GM19324 (cell line): ENCODE data around the gene SCN4A.

Source experiments
- ATAC-seq: cut with Tn5 transposase; IDR thresholded peaks from one replicate; pipeline ENCODE4 v1.9.1; 2021; ENCODE audit warnings: mild to moderate bottlenecking, moderate library complexity; ENCODE audit not compliant: unreplicated experiment, low FRiP score

SCN4A gene

GRCh38 chr17:64002658-64003525 is 30.2 kb upstream of the SCN4A start:
- no peak for ATAC-seq

DNA sequence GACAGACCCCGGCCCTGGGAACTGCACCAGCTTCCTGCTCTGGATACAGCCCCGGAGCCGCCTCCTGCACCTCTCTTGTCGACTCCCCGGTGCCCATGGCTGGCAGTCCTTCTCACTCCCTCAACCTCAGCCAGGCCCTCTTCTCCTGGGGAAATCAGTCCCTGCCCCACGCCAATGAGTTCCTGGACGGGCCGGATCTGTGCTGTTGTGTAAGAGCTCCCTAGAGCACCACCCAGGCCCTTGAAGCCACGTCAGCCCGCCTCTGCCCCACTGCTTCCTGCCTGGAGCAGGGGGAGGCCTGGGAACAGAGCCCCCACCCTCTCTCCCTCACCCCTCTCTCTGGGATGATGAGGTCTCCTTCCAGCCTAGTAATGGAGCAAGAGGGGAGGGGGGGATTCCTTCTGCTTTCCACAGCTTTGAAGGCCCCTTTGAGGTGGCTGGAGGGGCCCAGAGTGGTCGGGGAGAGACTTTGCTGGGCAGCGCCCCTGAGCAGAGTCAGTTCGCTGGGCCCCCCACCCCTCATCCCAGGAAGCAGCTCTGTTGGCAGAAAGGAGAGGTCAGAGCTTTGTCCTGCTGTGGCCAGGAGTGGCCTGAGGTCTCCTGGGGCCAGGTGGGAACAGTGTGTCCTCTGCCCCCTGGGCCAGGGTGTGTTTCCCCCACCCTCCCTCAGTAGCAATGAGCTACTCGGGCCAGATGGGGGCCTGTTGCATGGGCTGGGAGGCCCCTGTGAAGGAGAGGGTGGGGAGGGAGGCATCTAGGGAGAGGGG is 29.2 kb upstream of the SCN4A start:
- ATAC-seq = no peak

GRCh38 chr17:64001091-64001579 is 28.4 kb upstream of the SCN4A start:
- ATAC-seq = no peak

DNA sequence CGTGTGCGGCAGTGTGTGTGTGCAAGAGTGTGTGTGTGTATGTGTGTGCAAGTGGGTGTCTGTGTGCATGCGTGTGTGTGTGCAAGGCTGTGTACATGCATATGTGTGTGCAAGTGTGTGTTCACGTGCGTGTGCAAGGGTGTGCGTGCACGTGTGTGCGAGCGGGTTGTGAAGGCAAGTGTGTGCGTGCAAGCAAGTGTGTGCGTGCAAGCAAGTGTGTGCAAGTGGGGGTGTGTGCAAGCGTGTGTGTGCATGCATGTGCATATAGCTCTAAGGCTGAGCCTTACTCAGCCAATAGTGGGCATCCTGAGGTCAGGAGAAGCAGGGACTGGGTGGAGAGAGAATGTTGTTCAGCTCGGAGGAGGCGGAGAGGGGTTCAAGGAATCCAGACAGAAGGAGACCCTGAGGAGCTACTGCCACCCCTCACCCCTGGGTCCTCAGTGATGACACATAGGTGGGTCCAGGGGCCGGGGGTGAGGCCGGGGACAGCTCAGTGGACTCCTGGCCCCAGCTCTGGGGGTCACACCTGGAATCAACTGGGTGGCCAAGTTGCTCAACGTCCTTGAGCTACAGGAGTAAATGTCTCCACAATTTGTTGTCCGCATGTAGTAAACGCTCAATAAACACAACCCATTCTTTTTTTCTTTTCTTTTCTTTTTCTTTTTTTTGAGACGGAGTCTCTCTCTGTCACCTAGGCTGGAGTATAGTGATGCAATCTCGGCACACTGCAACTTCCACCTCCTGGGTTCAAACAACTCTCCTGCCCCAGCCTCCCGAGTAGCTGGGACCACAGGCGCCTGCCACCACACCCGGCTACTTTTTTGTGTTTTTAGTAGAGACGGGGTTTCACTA is 27.2 kb upstream of the SCN4A start:
- no peak for ATAC-seq

DNA sequence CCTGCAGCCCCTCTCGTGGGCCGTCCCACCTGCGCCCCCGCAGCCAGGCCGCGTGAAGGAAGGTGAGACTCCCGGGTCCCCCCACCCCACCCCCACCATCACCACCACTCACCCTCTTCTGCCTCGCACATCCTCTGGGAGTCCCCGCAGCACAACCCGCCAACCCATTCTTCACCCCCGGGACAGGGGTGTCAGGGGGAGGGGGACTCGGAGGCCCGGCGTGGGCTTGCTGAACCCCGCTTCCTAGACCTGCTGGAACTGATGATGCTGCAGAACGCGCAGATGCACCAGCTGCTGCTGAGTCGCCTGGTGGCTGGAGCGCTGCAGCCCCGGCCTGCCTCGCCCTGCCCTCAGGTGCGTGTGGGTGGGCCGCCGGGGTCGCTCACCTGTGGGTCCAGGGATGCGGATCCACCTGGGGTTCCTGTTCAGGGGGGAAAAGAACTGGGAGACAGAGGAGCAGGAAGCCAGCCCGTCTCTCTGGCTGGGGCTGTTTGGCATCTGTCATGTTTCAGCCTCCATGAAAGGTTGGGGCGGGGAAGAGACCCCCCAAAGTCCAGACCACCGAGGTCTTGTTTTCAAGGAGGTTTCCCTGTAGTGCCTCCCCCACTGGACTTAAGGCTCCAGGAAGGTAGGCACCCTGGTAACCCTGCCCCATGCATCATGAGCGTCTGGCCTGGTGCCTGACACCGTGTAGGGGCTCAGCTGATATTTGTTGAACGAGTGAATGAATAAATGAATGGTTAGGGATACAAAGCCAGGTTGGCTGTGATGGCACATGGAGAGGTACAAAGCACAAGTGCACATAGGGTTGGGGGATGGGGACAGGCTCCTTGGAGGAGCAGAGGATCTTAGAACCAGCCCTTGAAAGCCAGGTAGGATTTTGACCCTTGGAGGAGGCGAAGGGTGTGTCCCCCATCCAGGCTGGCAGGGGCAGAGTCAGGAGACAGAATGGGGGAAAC is 26.3 kb upstream of the SCN4A start:
- ATAC-seq = no peak

DNA sequence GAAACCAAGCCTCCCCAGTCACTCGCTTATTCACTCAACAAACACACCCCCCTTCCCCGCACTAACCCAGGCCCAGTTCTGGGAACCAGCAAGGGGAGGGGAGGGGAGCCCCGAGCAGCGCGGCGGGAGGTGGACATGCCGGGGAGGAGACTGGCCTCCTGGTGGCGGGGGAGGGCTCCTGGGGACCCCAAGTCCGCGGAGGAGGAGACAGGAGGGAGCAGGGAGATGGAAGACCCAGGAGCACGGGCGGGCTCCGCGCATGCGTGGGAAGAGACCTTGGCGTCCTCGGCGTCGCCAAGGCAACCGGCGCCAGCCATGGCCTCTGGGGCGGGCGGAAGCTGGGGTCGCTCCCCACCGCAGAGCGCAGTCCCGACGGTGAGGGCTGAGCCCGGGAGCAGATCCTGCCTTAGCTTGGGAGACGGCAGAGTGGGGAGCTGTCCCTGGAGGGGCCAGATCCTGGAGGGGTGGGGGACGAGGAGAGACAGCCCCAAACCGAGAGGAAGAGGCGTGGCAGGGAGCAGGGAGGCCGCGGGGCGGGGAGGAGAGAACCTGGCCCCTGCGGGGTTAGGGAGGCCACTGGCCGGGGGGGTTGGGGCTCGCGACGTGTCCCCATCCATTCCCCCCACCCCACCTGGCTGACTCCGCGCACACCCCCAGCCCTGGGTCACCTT is 25.5 kb upstream of the SCN4A start, which contains the start of gene PRR29:
PRR29 (plus strand) TSS at position 302 of the 671 bp plus-strand sequence; CDS start at position 316, 14 bp downstream.
- peak; percentile 69 for ATAC-seq

DNA sequence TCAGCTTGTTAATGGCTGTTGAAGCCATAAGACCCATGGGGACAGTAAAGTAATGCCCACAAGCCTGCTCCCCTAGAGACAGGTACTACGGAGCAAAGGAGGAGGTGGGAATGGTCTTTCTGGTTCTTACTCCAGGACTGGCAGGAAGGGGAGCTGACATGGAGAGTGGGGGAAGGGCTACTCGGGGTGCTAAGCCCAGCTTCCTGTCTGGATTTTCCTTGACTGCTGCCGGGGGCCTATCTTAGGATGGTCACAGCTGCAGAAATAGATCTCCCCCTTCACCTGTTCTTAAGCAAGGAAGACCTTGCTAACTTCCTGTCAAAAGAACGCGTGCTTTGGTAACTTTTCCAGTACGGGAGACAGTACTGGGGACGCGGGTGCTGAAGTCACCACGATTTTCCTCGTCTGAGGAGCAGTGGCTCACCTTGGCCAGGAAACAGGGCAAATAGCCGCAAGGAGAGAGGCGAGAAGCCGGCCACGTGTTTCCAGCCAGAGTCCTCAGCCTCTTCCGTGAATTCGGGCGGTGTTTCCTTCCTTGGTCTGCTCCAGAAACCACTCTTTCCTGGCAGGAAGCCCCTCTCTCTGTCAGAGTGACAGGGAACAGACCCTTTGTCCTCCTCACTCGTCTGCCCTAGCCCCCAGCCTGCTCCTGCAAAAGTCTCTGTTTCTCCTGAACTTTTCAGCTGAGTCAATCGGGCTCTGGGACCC is 24.8 kb upstream of the SCN4A start:
- no peak for ATAC-seq

DNA sequence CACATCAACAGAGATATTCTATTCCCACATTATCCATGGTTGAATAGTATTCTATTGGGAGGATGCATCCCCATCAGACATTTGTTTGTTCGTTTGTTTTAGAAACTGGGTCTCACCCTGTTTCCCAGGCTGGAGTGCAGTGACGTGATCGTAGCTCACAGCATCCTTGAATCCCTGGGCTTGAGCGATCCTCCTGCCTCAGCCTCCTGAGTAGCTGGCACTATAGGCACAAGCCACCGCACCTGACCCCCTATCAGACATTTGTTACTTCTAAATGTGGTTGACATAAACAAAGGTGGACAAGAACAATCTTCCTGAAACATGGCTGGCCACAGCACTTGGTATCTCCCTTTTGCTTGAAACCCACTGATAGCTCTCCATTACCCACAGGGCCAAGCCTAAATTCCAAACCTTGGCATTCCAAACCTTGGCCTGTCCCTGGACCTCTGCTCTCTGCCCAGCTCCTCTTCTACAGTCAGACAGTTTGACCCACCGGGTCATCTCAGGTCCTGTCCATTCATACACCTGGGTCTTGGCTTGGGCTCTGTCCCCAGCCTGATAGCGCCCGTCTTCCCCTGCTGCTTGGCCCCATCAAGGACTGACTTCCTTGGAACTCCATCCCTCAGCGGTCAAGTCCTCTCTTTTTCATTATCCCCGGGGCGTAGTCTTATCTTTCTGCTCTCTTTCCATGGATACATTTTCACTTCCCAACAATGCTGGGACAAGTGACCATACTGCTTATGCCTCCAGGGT is 23.9 kb upstream of the SCN4A start:
- no peak for ATAC-seq

GRCh38 chr17:63995626-63996025 is 22.9 kb upstream of the SCN4A start:
- no peak for ATAC-seq

- no peak for ATAC-seq
Measured at GRCh38 chr17:63993368-63993985, 20.8 kb upstream of the SCN4A start.

- ATAC-seq = no peak
Measured at GRCh38 chr17:63991611-63992010, 18.9 kb upstream of the SCN4A start.

GRCh38 chr17:63989622-63990345 is 17.1 kb upstream of the SCN4A start:
- no peak for ATAC-seq

DNA sequence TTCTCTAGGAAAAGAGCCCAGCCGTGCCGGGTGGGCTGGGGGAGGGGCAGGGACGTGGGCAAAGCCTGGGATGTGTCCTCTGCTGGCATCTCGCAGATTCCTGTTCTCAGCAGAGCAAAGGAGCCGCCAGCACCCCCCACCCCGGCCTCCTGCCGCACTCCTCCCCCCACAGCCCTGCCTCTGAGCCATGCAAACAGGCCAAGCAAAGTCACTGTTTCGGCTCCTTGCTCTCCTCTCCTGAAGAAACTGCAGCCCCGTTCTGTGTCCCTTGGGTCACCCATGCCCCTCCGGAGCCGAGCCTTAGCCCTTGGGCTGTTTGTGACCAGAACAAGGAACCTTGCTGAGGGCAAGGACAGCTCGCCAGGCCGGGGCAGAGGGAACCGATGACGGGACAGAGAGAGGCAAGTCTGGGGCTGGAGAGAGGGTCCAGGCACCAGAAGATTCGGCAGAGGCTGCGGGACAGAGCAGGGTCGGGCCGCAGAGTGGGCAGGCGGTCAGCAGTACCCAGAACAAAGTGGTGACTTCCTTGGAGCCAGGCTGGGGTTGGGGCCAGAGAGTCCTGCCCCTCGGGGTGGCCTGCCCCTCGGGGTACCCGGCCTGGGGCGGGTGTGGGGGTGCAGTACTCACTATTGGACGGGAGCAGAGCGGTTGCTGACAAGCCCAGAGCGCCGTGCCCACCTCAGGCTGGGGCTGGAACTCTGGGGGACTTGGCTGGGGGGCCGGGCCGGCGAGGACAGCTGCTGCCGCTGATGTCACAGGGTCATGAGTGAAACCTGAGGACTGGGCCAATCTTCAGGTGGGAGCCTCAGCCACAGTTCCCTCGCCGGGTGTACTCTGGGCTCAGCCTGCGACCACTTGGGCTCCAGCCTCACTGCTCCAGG is 16.3 kb upstream of the SCN4A start:
- no peak for ATAC-seq

DNA sequence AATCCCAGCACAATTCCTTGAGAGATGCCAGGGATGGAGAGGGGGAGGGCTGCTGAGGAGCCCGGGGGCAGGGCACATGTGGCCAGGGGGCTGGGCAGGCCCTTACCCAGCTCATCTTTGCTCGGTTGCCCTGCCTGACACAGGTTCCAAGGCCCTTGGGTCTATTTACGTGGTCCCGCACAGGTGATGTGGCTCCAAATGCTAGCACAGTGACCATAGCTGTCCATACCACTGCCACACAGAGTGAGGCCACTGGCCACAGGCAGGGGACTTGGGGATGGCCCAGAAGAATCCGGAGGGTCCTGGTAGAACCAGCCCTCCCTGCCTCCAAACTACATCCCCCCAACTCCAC is 15.4 kb upstream of the SCN4A start:
- ATAC-seq = no peak

GRCh38 chr17:63987221-63988126 is 14.8 kb upstream of the SCN4A start:
- ATAC-seq = no peak
